ENCODE data around the gene CIC.

CIC gene

GRCh38 chr19:42249769-42250168 is 19.3 kb upstream of the CIC start:
- no peak for TF ChIP-seq CTCF (IDR thresholded peaks at IDR 0.05)
- Mint-ChIP-seq H3K4me1 (peaks cover 52% of the 10 kb centered on the region), H3K27me3 (ENCODE audit: low read depth, poor library complexity) (no peaks in the 10 kb centered on the region), H3K9me3 (no peaks in the 10 kb centered on the region), H3K27ac (peak overlapping the region; percentile 54), H3K36me3 (ENCODE audit: low read depth) (peaks cover 5% of the 10 kb centered on the region), H3K4me3 (peak overlapping the region; percentile 20)
- DNase-seq, result no peak

- no peak for TF ChIP-seq CTCF (IDR thresholded peaks at IDR 0.05)
- DNase-seq, result no peak
- Mint-ChIP-seq H3K27ac (peak overlapping the region; percentile 54), H3K4me1 (peaks cover 48% of the 10 kb centered on the region), H3K4me3 (no peak overlapping the region), H3K9me3 (no peaks in the 10 kb centered on the region), H3K36me3 (ENCODE audit: low read depth) (peaks cover 5% of the 10 kb centered on the region), H3K27me3 (ENCODE audit: low read depth, poor library complexity) (no peaks in the 10 kb centered on the region)
Measured at GRCh38 chr19:42250183-42250665, 18.8 kb upstream of the CIC start.

- TF ChIP-seq CTCF (IDR thresholded peaks at IDR 0.05), result no peak
- DNase-seq, result no peak
- Mint-ChIP-seq H3K4me3 (peak overlapping the region; percentile 95), H3K4me1 (peaks cover 44% of the 10 kb centered on the region), H3K27me3 (ENCODE audit: low read depth, poor library complexity) (no peaks in the 10 kb centered on the region), H3K36me3 (ENCODE audit: low read depth) (peaks cover 5% of the 10 kb centered on the region), H3K27ac (no peak overlapping the region), H3K9me3 (no peaks in the 10 kb centered on the region)
Measured at GRCh38 chr19:42250666-42251531, 18.2 kb upstream of the CIC start.

GRCh38 chr19:42251572-42252358 is 17.3 kb upstream of the CIC start:
- no peaks in the 10 kb centered on the region for H3K27me3 Mint-ChIP-seq (ENCODE audit: low read depth, poor library complexity)
- H3K9me3 Mint-ChIP-seq, result no peaks in the 10 kb centered on the region
- peaks cover 45% of the 10 kb centered on the region for H3K4me1 Mint-ChIP-seq
- H3K27ac Mint-ChIP-seq, result peak overlapping the region; percentile 97
- no peak for DNase-seq
- peaks cover 5% of the 10 kb centered on the region for H3K36me3 Mint-ChIP-seq (ENCODE audit: low read depth)
- H3K4me3 Mint-ChIP-seq, result peak overlapping the region; percentile 95
- no peak for TF ChIP-seq CTCF (IDR thresholded peaks at IDR 0.05)

GRCh38 chr19:42252365-42253244 is 16.4 kb upstream of the CIC start:
- H3K9me3 Mint-ChIP-seq, result no peaks in the 10 kb centered on the region
- peak overlapping the region; percentile 95 for H3K4me3 Mint-ChIP-seq
- no peaks in the 10 kb centered on the region for H3K27me3 Mint-ChIP-seq (ENCODE audit: low read depth, poor library complexity)
- H3K36me3 Mint-ChIP-seq (ENCODE audit: low read depth), result peaks cover 5% of the 10 kb centered on the region
- DNase-seq, result no peak
- peak overlapping the region; percentile 99 for H3K27ac Mint-ChIP-seq
- peaks cover 48% of the 10 kb centered on the region for H3K4me1 Mint-ChIP-seq
- no peak for TF ChIP-seq CTCF (IDR thresholded peaks at IDR 0.05)

All from nephron progenitor cell (in vitro differentiated cells).